Left lung (tissue), 10 donors: ENCODE data around the gene TSSK1B. TPM values are rescaled to one million over a fixed set of nuclear protein-coding genes. Genes with fewer than 3 reads are reported as not detected.

Experiments used
- ATAC-seq: fragments of 200-7000 bp; cut with Tn5 transposase; one replicate; pipeline ENCODE4 v1.9.1; 2020; ENCODE audit warnings: moderate library complexity
- DNase-seq, 4 donors: peaks; one replicate each; pipeline ENCODE4 v3.0.0-alpha.2; 2013 to 2020
- H3K27ac ChIP-seq, 2 donors: fragments of 200-600 bp; sonication (generic) in 1 of 2; one replicate each; pipeline versions ENCODE4 v1.5.0 to v1.8.0; 2020 to 2021
- H3K27me3 ChIP-seq, 2 donors: fragments of 200-600 bp; sonication (generic) in 1 of 2; one replicate each; pipeline versions ENCODE4 v1.5.0 to v1.8.0; 2020 to 2021
- H3K36me3 ChIP-seq, 2 donors: fragments of 200-600 bp; sonication (generic) in 1 of 2; one replicate each; pipeline versions ENCODE4 v1.5.0 to v1.8.0; 2020 to 2021
- H3K4me1 ChIP-seq, 2 donors: fragments of 200-600 bp; one replicate each; pipeline ENCODE4 v1.8.0; 2021
- H3K4me3 ChIP-seq, 2 donors: fragments of 200-600 bp; sonication (generic) in 1 of 2; one replicate each; pipeline versions ENCODE4 v1.5.0 to v1.8.0; 2020 to 2021; ENCODE audit warnings: mild to moderate bottlenecking in 1 of 2
- H3K9me3 ChIP-seq, 2 donors: fragments of 200-600 bp; sonication (generic) in 1 of 2; one replicate each; pipeline versions ENCODE4 v1.5.0 to v1.8.0; 2020 to 2021
- CTCF ChIP-seq, 2 donors: fragments of 200-600 bp; sonication (generic) in 1 of 2; IDR thresholded peaks; one replicate each; pipeline versions ENCODE4 v1.5.0 to v1.8.0; 2021; ENCODE audit warnings: antibody characterized with exemption in 2 of 2
- intact Hi-C, 2 donors: fragments of 100-400 bp; cut with DNase I; formaldehyde crosslinking; loops; one replicate each; pipeline versions ENCODE4 v1.11.2 to v1.14.2; 2022
- polyA plus RNA-seq, 6 donors: library from polyadenylated mRNA; unstranded; fragments of 120-200 nt; gene quantifications; one replicate each; pipeline ENCODE4 v1.2.1, GENCODE V29; 2013; ENCODE audit not compliant: insufficient read length in 6 of 6
- total RNA-seq, 2 donors: library from RNA; stranded (reverse); fragmentation: NEBNext Ultra II Directional; extraction: Animal tissue kit (Norgen Biotek cat#: 25700); gene quantifications; one replicate each; pipeline ENCODE4 v1.2.1, GENCODE V29; 2021
- donor health status: DM: no; HTN: yes; CAD: no.
- donor health status: DM: no; HTN: no; CAD: no.

TSSK1B gene
- total and polyA plus RNA-seq, 8 donors, result 0.06 to 0.23 (median 0.13) TPM; not detected in 3

GRCh38 chr5:113433071-113433470, 1.7 kb downstream of the TSSK1B start:
- ATAC-seq, result no peak
- TF ChIP-seq CTCF (IDR thresholded peaks at IDR 0.05), result no peak
- H3K27me3 ChIP-seq, result no peaks in the 10 kb centered on the region
- no peaks in the 10 kb centered on the region for H3K9me3 ChIP-seq
- no peaks in the 10 kb centered on the region for H3K4me1 ChIP-seq
- no peak overlapping the region for H3K27ac ChIP-seq
- intact Hi-C loops, result no loop called here
- DNase-seq, result no peak
- H3K36me3 ChIP-seq, result no peaks in the 10 kb centered on the region
- H3K4me3 ChIP-seq, result no peak overlapping the region

GRCh38 chr5:113427871-113428574, 6.8 kb downstream of the TSSK1B start:
- no peak for ATAC-seq
- Histone ChIP-seq H3K36me3 (no peaks in the 10 kb centered on the region), H3K9me3 (no peaks in the 10 kb centered on the region), H3K27me3 (no peaks in the 10 kb centered on the region), H3K27ac (no peak overlapping the region), H3K4me1 (no peaks in the 10 kb centered on the region), H3K4me3 (no peak overlapping the region)
- no peak for TF ChIP-seq CTCF (IDR thresholded peaks at IDR 0.05)
- DNase-seq, result no peak
- intact Hi-C loops, result no loop called here

- DNase-seq (no peak), ATAC-seq (no peak)
- Histone ChIP-seq H3K27me3 (no peaks in the 10 kb centered on the region), H3K9me3 (no peaks in the 10 kb centered on the region), H3K4me3 (no peak overlapping the region), H3K36me3 (no peaks in the 10 kb centered on the region), H3K27ac (no peak overlapping the region), H3K4me1 (no peaks in the 10 kb centered on the region)
- intact Hi-C loops, result no loop called here
- TF ChIP-seq CTCF (IDR thresholded peaks at IDR 0.05), result no peak
These were observed 8.9 kb downstream of the TSSK1B start for GRCh38 chr5:113425909-113426308.

GRCh38 chr5:113421693-113422092, 13.1 kb downstream of the TSSK1B start:
- no peak for TF ChIP-seq CTCF (IDR thresholded peaks at IDR 0.05)
- Histone ChIP-seq H3K36me3 (no peaks in the 10 kb centered on the region), H3K27me3 (no peaks in the 10 kb centered on the region), H3K27ac (no peak overlapping the region), H3K4me3 (no peak overlapping the region), H3K4me1 (no peaks in the 10 kb centered on the region), H3K9me3 (no peaks in the 10 kb centered on the region)
- intact Hi-C loops, result no loop called here
- DNase-seq (no peak), ATAC-seq (no peak)

GRCh38 chr5:113405530-113405929, 29.3 kb downstream of the TSSK1B start:
- TF ChIP-seq CTCF (IDR thresholded peaks at IDR 0.05), result no peak
- Histone ChIP-seq H3K27me3 (no peaks in the 10 kb centered on the region), H3K36me3 (no peaks in the 10 kb centered on the region), H3K4me3 (no peak overlapping the region), H3K9me3 (no peaks in the 10 kb centered on the region), H3K4me1 (no peaks in the 10 kb centered on the region), H3K27ac (no peak overlapping the region)
- ATAC-seq (no peak), DNase-seq (no peak)
- intact Hi-C loops, result no loop called here
